Measurements from ENCODE around the gene ZMYND11.

The ZMYND11 gene

GRCh38 chr10:267705-268104 lies 132.4 kb downstream of the ZMYND11 start:
- Histone ChIP-seq H3K36me3 (ENCODE audit: control insufficient read depth, insufficient read depth, low read length) (no peaks in the 10 kb centered on the region), H3K9me3 (ENCODE audit: control insufficient read depth, low read length) (no peaks in the 10 kb centered on the region), H3K4me3 (ENCODE audit: extremely low read depth, insufficient read depth, low read length, poor library complexity, severe bottlenecking) (no peak overlapping the region), H3K4me1 (ENCODE audit: control insufficient read depth, insufficient read depth, low read length, poor library complexity, severe bottlenecking) (peaks cover 8% of the 10 kb centered on the region), H3K27ac (ENCODE audit: low read depth, low read length, severe bottlenecking) (no peak overlapping the region)
- 94 to 99% methylated on average over 5 to 7 of the region's 11 CpGs for WGBS, 2 experiments (ENCODE audit: insufficient coverage in 2 of 2)

- WGBS, 2 experiments (ENCODE audit: insufficient coverage in 2 of 2) = 77 to 81% methylated on average over 9 to 10 of the region's 10 CpGs
Measured at GRCh38 chr10:269440-270074, 134.3 kb downstream of the ZMYND11 start.

GRCh38 chr10:271201-271600 lies 135.9 kb downstream of the ZMYND11 start:
- H3K36me3 ChIP-seq (ENCODE audit: control insufficient read depth, insufficient read depth, low read length) = peaks cover 5% of the 10 kb centered on the region
- 81 to 85% methylated on average over 2 to 3 of the region's 3 CpGs for WGBS, 2 experiments (ENCODE audit: insufficient coverage in 2 of 2)
- H3K9me3 ChIP-seq (ENCODE audit: control insufficient read depth, low read length) = no peaks in the 10 kb centered on the region
- H3K4me1 ChIP-seq (ENCODE audit: control insufficient read depth, insufficient read depth, low read length, poor library complexity, severe bottlenecking) = peaks cover 8% of the 10 kb centered on the region
- no peak overlapping the region for H3K4me3 ChIP-seq (ENCODE audit: extremely low read depth, insufficient read depth, low read length, poor library complexity, severe bottlenecking)
- H3K27ac ChIP-seq (ENCODE audit: low read depth, low read length, severe bottlenecking) = no peak overlapping the region

More at GRCh38 chr10:269440-270074, 134.3 kb downstream of the ZMYND11 start:
- H3K4me1 ChIP-seq (ENCODE audit: control insufficient read depth, insufficient read depth, low read length, poor library complexity, severe bottlenecking) = peaks cover 8% of the 10 kb centered on the region
- H3K9me3 ChIP-seq (ENCODE audit: control insufficient read depth, low read length) = no peaks in the 10 kb centered on the region
- no peak overlapping the region for H3K27ac ChIP-seq (ENCODE audit: low read depth, low read length, severe bottlenecking)
- H3K4me3 ChIP-seq (ENCODE audit: extremely low read depth, insufficient read depth, low read length, poor library complexity, severe bottlenecking) = no peak overlapping the region
- no peaks in the 10 kb centered on the region for H3K36me3 ChIP-seq (ENCODE audit: control insufficient read depth, insufficient read depth, low read length)

- Histone ChIP-seq H3K27ac (ENCODE audit: low read depth, low read length, severe bottlenecking) (no peak overlapping the region), H3K4me3 (ENCODE audit: extremely low read depth, insufficient read depth, low read length, poor library complexity, severe bottlenecking) (no peak overlapping the region), H3K4me1 (ENCODE audit: control insufficient read depth, insufficient read depth, low read length, poor library complexity, severe bottlenecking) (peaks cover 8% of the 10 kb centered on the region), H3K36me3 (ENCODE audit: control insufficient read depth, insufficient read depth, low read length) (peaks cover 6% of the 10 kb centered on the region), H3K9me3 (ENCODE audit: control insufficient read depth, low read length) (no peaks in the 10 kb centered on the region)
- WGBS, 2 experiments (ENCODE audit: insufficient coverage in 2 of 2) = 96 to 98% methylated on average over 4 of the region's 6 CpGs
Measured at GRCh38 chr10:271722-272121, 136.5 kb downstream of the ZMYND11 start.

GRCh38 chr10:273088-273487 lies 137.8 kb downstream of the ZMYND11 start:
- no peak overlapping the region for H3K27ac ChIP-seq (ENCODE audit: low read depth, low read length, severe bottlenecking)
- 91 to 94% methylated on average over 11 to 12 of the region's 16 CpGs for WGBS, 2 experiments (ENCODE audit: insufficient coverage in 2 of 2)
- H3K9me3 ChIP-seq (ENCODE audit: control insufficient read depth, low read length) = no peaks in the 10 kb centered on the region
- no peak overlapping the region for H3K4me3 ChIP-seq (ENCODE audit: extremely low read depth, insufficient read depth, low read length, poor library complexity, severe bottlenecking)
- peaks cover 12% of the 10 kb centered on the region for H3K36me3 ChIP-seq (ENCODE audit: control insufficient read depth, insufficient read depth, low read length)
- H3K4me1 ChIP-seq (ENCODE audit: control insufficient read depth, insufficient read depth, low read length, poor library complexity, severe bottlenecking) = peaks cover 8% of the 10 kb centered on the region

GRCh38 chr10:274866-275265 lies 139.6 kb downstream of the ZMYND11 start:
- Histone ChIP-seq H3K4me3 (ENCODE audit: extremely low read depth, insufficient read depth, low read length, poor library complexity, severe bottlenecking) (no peak overlapping the region), H3K9me3 (ENCODE audit: control insufficient read depth, low read length) (no peaks in the 10 kb centered on the region), H3K36me3 (ENCODE audit: control insufficient read depth, insufficient read depth, low read length) (peaks cover 20% of the 10 kb centered on the region), H3K27ac (ENCODE audit: low read depth, low read length, severe bottlenecking) (no peak overlapping the region), H3K4me1 (ENCODE audit: control insufficient read depth, insufficient read depth, low read length, poor library complexity, severe bottlenecking) (peaks cover 8% of the 10 kb centered on the region)
- WGBS, 2 experiments (ENCODE audit: insufficient coverage in 2 of 2) = 90 to 100% methylated on average over 1 to 2 of the region's 2 CpGs

GRCh38 chr10:275680-276079 lies 140.4 kb downstream of the ZMYND11 start:
- peaks cover 24% of the 10 kb centered on the region for H3K36me3 ChIP-seq (ENCODE audit: control insufficient read depth, insufficient read depth, low read length)
- no peak overlapping the region for H3K27ac ChIP-seq (ENCODE audit: low read depth, low read length, severe bottlenecking)
- H3K4me3 ChIP-seq (ENCODE audit: extremely low read depth, insufficient read depth, low read length, poor library complexity, severe bottlenecking) = no peak overlapping the region
- no peaks in the 10 kb centered on the region for H3K9me3 ChIP-seq (ENCODE audit: control insufficient read depth, low read length)
- peaks cover 8% of the 10 kb centered on the region for H3K4me1 ChIP-seq (ENCODE audit: control insufficient read depth, insufficient read depth, low read length, poor library complexity, severe bottlenecking)
- 97% methylated on average over 16 to 17 of the region's 18 CpGs for WGBS, 2 experiments (ENCODE audit: insufficient coverage in 2 of 2)

- Histone ChIP-seq H3K9me3 (ENCODE audit: control insufficient read depth, low read length) (no peaks in the 10 kb centered on the region), H3K36me3 (ENCODE audit: control insufficient read depth, insufficient read depth, low read length) (peaks cover 41% of the 10 kb centered on the region), H3K27ac (ENCODE audit: low read depth, low read length, severe bottlenecking) (no peak overlapping the region), H3K4me1 (ENCODE audit: control insufficient read depth, insufficient read depth, low read length, poor library complexity, severe bottlenecking) (no peaks in the 10 kb centered on the region), H3K4me3 (ENCODE audit: extremely low read depth, insufficient read depth, low read length, poor library complexity, severe bottlenecking) (no peak overlapping the region)
- 91 to 96% methylated on average over 14 to 19 of the region's 19 CpGs for WGBS, 2 experiments (ENCODE audit: insufficient coverage in 2 of 2)
Measured at GRCh38 chr10:277963-278362, 142.7 kb downstream of the ZMYND11 start.

GRCh38 chr10:278707-279106 lies 143.5 kb downstream of the ZMYND11 start:
- no peak overlapping the region for H3K27ac ChIP-seq (ENCODE audit: low read depth, low read length, severe bottlenecking)
- 94 to 95% methylated on average over 5 of the region's 5 CpGs for WGBS, 2 experiments (ENCODE audit: insufficient coverage in 2 of 2)
- peaks cover 46% of the 10 kb centered on the region for H3K36me3 ChIP-seq (ENCODE audit: control insufficient read depth, insufficient read depth, low read length)
- H3K4me3 ChIP-seq (ENCODE audit: extremely low read depth, insufficient read depth, low read length, poor library complexity, severe bottlenecking) = no peak overlapping the region
- H3K4me1 ChIP-seq (ENCODE audit: control insufficient read depth, insufficient read depth, low read length, poor library complexity, severe bottlenecking) = no peaks in the 10 kb centered on the region
- no peaks in the 10 kb centered on the region for H3K9me3 ChIP-seq (ENCODE audit: control insufficient read depth, low read length)

GRCh38 chr10:279232-279631 lies 144.0 kb downstream of the ZMYND11 start:
- WGBS, 2 experiments (ENCODE audit: insufficient coverage in 2 of 2) = 91 to 95% methylated on average over 9 of the region's 9 CpGs
- H3K4me1 ChIP-seq (ENCODE audit: control insufficient read depth, insufficient read depth, low read length, poor library complexity, severe bottlenecking) = no peaks in the 10 kb centered on the region
- no peaks in the 10 kb centered on the region for H3K9me3 ChIP-seq (ENCODE audit: control insufficient read depth, low read length)
- H3K4me3 ChIP-seq (ENCODE audit: extremely low read depth, insufficient read depth, low read length, poor library complexity, severe bottlenecking) = no peak overlapping the region
- H3K27ac ChIP-seq (ENCODE audit: low read depth, low read length, severe bottlenecking) = no peak overlapping the region
- peaks cover 51% of the 10 kb centered on the region for H3K36me3 ChIP-seq (ENCODE audit: control insufficient read depth, insufficient read depth, low read length)

- Histone ChIP-seq H3K4me3 (ENCODE audit: extremely low read depth, insufficient read depth, low read length, poor library complexity, severe bottlenecking) (no peak overlapping the region), H3K27ac (ENCODE audit: low read depth, low read length, severe bottlenecking) (no peak overlapping the region), H3K9me3 (ENCODE audit: control insufficient read depth, low read length) (no peaks in the 10 kb centered on the region), H3K36me3 (ENCODE audit: control insufficient read depth, insufficient read depth, low read length) (peaks cover 55% of the 10 kb centered on the region), H3K4me1 (ENCODE audit: control insufficient read depth, insufficient read depth, low read length, poor library complexity, severe bottlenecking) (no peaks in the 10 kb centered on the region)
- WGBS, 2 experiments (ENCODE audit: insufficient coverage in 2 of 2) = 80 to 86% methylated on average over 9 to 10 of the region's 10 CpGs
Measured at GRCh38 chr10:279655-280054, 144.4 kb downstream of the ZMYND11 start.
